HL-60/S4 treated with retinoic acid at 250 ng/mL for 4 days and 3 days (cell line): ENCODE measurements around the gene SLC35F3.
"Not testable (repeated sequence)": the region's sequence is repeated elsewhere in the genome, so short reads cannot be mapped to it uniquely, and the experiment has no call there.

Source experiments
- in situ Hi-C: fragments of 300-500 bp; cut with MboI; formaldehyde crosslinking; loops from 2 replicates; pipeline ENCODE4 v1.7.0; 2022; ENCODE audit warnings: low sequenced_read_pairs

The SLC35F3 gene

GRCh38 chr1:234135501-234135900 lies 231.0 kb downstream of the SLC35F3 start:
- in situ Hi-C loops = no loop called here

DNA sequence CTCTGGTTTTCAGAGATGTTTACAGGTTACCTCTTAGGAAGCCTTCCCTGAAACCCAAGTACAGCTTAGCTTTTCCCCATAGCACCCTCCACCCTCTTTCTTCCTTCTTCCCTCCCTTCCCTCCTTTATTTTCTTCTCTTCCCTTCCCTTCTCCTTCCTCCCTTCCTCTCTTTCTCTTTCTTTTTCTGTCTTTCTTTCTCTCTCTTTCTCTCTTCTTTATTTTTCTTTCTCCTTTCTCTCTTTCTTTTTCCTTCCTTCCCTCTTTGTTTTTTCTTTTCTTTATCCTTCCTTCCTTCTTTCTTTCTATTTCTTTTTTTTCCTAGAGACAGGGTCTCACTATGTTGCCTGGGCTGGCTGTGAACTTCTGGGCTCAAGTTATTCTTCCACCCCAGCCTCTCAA lies 231.6 kb downstream of the SLC35F3 start:
- in situ Hi-C loops = no loop called here

- in situ Hi-C loops = no loop called here
These were observed 235.5 kb downstream of the SLC35F3 start for GRCh38 chr1:234139966-234140365.

GRCh38 chr1:234140388-234140787 lies 235.9 kb downstream of the SLC35F3 start:
- in situ Hi-C loops = no loop called here

- in situ Hi-C loops = no loop called here
These were observed 236.5 kb downstream of the SLC35F3 start for GRCh38 chr1:234141006-234141405.

DNA sequence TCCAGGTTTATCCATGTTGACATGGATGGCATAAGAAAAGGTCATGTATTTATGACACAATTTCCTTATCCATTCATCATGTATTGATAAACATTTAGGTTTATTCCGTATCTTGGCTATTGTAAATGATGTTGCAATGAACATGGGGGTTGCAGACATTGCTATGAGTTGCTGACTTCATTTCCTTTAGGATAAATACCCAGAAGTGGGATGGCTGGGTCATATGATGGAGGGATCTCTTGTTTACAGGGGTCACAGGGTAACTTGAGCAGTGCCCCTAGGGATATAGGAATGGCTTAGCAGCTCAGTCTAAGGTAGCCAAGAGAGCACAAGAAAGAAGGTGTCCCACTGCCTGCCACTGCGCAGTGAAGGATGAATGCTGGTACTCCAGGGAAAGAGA lies 239.2 kb downstream of the SLC35F3 start:
- in situ Hi-C loops = no loop called here

GRCh38 chr1:234144901-234145300 lies 240.4 kb downstream of the SLC35F3 start:
- in situ Hi-C loops = no loop called here

DNA sequence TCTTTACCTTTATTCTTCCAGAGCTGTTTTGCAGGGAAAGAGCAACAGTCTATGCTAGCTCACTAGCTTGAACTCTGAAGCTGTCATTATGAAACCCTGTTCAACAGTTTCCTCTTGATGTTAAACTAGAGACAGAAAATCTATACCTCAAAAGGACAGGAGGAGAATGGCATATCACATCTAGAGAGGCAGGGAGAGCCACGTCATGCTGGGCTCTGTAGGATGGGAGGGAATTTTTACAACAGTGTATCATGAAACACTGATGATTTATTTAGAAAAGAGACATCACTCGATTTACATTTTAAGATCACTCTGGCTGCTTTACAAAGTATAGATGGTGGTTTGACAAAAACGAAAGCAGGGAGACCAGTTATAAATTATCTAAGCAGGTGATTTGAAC lies 243.9 kb downstream of the SLC35F3 start:
- in situ Hi-C loops = no loop called here

GRCh38 chr1:234148816-234149215 lies 244.3 kb downstream of the SLC35F3 start:
- in situ Hi-C loops = no loop called here

DNA sequence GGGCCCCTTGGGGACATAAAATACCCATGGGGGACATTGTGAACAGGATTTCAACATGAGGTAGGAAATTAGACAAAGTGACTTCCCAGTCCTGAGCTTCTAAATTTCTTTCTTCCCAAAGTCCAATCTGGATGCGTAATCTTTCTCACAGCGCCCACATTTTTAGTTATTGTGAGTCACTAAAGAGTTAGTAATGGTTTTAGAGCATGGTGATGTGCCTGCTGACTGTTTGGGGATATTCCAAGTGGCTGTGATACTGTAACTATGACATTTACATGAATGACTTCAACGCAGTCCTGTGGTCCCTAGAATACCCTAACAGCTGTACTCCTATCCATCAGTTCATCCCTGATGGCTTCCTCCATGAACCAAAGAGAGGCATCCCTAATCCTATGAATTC lies 244.7 kb downstream of the SLC35F3 start:
- in situ Hi-C loops = no loop called here

DNA sequence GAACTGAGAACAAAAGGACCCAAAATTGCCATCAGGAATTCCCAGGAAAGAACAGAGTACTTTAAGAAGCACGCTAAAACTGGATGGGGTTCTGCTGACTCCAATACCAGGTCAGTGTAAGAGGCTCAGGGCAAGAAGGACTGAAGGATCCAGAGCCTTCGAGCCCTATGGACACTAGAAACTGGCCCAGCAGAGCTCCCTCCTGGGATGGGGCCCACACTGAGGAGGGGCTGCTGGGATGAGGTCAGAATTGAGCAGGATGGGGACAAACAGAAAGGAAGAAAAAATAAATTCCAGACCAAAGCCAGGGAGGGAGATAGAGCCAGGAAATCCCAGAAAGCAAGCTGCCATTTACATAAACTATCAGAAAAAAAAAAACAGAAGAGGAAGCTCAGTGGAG lies 246.4 kb downstream of the SLC35F3 start:
- in situ Hi-C loops = no loop called here

DNA sequence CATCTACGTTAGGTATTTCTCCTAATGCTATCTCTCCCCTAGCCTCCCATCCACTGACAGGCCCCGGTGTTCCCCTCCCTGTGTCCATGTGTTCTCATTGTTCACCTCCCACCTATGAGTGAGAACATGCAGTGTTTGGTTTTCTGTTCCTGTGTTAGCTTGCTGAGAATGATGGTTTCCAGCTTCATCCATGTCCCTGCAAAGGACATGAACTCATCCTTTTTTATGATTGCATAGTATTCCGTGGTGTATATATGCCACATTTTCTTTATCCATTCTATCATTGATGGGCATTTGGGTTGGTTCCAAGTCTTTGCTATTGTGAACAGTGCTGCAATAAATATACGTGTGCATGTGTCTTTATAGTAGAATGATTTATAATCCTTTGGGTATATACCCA lies 247.9 kb downstream of the SLC35F3 start:
- in situ Hi-C loops = not testable (repeated sequence)

DNA sequence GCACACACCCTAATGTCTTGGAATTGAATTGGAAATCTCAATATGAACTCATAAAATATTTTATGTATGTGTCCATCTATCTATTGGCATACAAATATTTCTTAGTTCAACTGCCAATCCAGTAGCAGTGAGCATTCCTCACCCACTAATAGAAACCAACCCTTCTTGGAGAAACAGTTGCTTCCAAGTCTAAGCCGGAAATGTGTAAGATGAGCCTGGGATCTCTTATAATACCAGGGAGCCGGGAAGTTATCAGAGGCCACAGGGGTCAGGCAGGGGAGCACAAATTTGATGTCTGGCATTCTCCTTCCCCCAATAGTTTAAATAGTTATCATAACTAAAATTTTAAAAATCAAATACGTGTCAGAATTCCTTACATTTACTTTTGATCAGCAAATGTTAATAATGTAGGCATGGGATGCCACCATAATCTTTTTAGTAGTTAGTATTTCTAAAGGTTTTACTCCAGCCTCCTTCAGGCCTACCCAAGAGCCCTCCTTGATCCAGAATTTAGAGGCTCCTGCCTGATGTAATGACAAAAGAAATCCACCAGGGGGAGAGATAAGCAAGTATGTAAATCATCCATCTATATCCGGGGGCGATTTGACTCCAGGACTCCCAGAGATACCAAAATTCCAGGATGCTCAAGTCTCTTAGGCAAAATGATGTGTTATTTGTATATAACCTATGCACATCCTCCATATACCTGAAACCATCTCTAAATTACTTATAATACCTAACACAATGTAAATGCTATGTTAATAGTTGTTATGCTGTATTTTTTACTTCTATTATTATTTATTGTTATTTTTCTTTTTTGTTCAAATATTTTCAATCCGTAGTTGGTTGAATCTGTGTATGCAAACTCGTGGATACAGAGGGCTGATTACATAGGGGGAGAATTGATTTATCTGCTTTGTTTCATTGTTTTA lies 250.1 kb downstream of the SLC35F3 start:
- in situ Hi-C loops = no loop called here

DNA sequence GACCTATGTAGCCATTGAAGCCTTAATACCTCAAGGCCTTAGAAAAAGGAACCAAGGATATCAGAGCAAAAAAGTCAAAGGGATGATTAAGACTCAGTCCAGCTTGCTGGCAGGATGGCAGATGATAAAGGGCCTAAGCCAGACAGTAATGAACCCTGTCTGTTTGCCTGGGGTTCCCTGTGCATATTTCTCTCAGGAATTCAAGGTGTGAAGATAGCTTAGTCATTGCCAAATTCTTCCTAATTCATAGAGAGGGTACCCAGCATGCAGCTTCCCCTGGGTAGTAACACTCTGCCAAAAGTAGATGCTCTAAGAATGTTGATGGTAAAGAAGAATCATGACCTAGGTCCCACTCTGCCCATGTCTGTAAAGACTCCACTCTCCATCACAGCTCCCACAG lies 258.2 kb downstream of the SLC35F3 start:
- in situ Hi-C loops = no loop called here

DNA sequence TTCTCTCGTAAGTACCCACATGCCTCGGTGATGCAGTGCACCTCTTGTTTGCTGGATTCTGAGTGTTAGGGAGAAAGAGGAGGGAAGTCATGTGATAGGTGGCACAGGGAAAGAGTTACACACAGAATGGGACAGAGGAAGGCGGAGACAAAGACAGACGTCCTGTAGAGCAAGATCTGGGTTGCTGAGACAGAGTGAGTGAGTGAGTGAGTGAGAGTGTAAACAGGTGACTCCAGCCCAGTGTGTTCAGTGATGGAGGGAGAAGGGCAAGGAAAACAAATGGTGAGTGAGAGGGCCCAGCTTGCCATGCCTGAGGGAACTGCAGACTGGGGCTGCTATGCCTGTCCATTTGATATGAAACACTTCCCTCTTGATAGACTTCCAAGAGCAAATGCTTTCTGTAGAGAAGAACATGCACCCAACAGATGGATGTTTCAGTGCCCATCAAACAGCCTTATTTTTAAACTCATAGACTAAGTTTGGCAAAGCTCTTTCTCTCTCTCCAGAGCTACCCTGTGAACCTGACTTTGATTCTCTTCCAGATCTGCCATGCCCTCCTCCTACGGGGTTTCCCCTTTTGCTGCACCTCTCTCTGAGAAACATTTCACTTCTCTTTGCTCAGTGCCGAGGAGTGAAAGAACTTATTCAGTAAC lies 258.9 kb downstream of the SLC35F3 start:
- in situ Hi-C loops = no loop called here

- in situ Hi-C loops = no loop called here
These were observed 259.7 kb downstream of the SLC35F3 start for GRCh38 chr1:234164098-234164709.

DNA sequence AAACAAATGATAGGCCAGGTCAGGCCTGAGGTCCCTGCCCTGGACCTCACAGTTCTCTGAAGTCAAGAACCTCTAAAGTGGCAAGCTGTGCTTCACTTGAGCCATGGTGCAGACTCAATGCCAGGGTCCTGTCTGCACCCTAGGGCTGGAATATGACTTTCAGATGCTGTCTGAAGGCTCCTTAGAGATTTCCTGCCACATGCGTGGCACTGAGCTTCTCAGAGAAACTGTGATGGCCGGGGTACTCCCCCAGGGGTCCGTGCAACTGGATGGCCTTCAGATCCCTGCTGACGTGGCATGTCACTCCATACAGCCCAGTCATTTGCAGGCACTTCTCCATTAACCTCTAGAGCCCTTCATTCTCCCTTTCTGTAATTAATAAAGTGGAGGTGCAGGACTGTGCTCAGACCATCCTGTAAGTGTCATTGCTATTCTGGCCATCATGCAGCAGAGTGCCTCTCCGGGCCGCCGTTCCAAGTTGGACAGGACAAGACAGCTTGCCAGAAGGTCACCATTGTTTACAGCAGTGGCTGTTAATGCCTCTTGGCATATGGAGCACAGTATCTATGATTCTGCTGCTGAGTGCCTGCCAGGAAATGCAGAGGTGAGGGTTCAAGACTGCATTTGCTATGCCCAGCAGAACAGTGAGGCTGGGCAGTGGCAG lies 263.7 kb downstream of the SLC35F3 start:
- in situ Hi-C loops = no loop called here

GRCh38 chr1:234169161-234169849 lies 264.8 kb downstream of the SLC35F3 start:
- in situ Hi-C loops = no loop called here

- in situ Hi-C loops = no loop called here
These were observed 265.6 kb downstream of the SLC35F3 start for GRCh38 chr1:234170067-234170466.

DNA sequence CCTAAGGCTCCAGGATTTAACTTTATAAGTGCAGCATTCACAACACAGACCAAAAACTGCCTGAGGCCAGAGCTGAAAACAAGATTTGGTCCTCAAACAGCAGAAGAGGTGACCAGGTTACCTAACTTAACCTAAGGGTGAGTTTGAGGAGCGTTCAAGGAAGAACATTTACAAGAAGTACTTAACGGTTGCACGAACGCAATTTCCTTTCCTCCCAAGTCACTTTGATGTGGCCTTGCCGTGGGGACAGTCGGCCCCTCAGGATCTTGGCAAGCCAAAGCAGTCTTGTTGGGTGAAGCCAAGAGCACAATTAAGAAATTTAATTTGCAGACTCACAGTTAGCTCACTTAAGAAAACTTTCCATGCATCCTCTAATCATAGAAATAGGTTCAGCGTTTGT lies 266.1 kb downstream of the SLC35F3 start:
- in situ Hi-C loops = no loop called here

DNA sequence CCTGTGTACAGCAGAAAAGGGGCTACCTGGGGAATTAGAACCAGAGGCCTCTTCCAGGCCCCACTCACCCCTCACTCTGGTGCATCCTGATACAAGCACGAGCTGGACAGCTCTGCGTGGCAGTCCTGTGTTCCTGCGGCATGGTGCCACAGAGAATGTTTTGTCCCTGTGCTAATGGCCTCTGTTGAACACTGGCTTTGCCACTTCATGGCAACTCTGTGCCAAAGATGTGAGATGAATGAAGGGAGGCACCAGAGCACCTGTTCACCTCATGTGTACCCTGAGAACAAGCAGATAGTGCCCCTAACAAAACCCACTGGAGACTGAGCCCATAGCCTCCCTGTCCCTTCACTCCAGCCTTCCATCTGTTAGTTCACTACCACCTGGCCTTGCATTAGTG lies 269.5 kb downstream of the SLC35F3 start:
- in situ Hi-C loops = no loop called here
